Measurements from ENCODE around the gene CADPS. TPM values are rescaled to one million over a fixed set of nuclear protein-coding genes. Genes with fewer than 3 reads are reported as not detected.

The CADPS gene
- polyA plus RNA-seq, 1 of the 3 experiments (the other 2 are of a cell fraction): 5.8 TPM

DNA sequence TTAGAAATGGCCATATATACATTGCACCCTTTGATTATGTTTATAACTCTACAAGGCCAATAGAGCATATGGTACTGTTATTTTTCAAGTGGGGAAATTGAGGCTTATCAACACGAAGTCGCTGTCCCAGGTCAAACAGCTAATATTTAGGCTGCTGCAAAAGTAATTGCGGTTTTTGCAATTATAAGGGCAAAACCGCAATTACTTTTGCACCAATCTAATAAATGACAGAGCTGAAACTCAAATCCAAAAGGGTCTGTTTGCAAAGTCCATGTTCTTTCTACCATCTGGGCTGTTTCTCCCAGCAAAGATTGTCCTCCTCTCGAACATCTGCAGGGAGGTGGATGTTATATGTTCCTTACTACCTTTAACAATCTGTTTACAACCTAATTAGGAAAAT, 147.2 kb downstream of the CADPS start:
- Histone ChIP-seq H3K79me2 (ENCODE audit: insufficient read depth) (no peaks in the 10 kb centered on the region), H3K9ac (peak overlapping the region; percentile 9; the same call in 1 of the 2 replicates), H3K27ac (ENCODE audit: low read depth in 2 of 2, low read length in 1 of 2) (peak overlapping the region in 1 of 2 experiments; percentile 84; a peak in 2 of 4 replicates), H3F3A (replicated peaks; ENCODE audit: insufficient read depth) (peaks cover 23% of the 10 kb centered on the region), H3K9me3 (no peaks in the 10 kb centered on the region), H3K27me3 (ENCODE audit: insufficient read depth) (no peaks in the 10 kb centered on the region), H3K4me2 (peak overlapping the region; percentile 27; the same call in 1 of the 2 replicates), H4K20me1 (ENCODE audit: insufficient read depth) (no peaks in the 10 kb centered on the region), H3K9me2 (no peaks in the 10 kb centered on the region), H3K36me3 (replicated peaks in 1 of 2; ENCODE audit: control insufficient read depth in 1 of 2, insufficient read depth in 2 of 2, low read length in 1 of 2) (no peaks in the 10 kb centered on the region), H3K4me3 (ENCODE audit: low read depth in 2 of 2, low read length in 1 of 2) (no peak overlapping the region), H3K4me1 (ENCODE audit: control insufficient read depth in 1 of 2, insufficient read depth in 2 of 2, low read depth in 1 of 2, low read length in 1 of 2) (peaks cover 10 to 30% of the 10 kb centered on the region in 2 experiments; a peak in 3 of 4 replicates), H2AFZ (ENCODE audit: low read depth) (peak overlapping the region; percentile 7; the same call in 1 of the 2 replicates)
- POLR2A ChIA-PET: no interaction called here
- CTCF ChIA-PET: no interaction called here
- no peak for DNase-seq
- TF ChIP-seq TCF12 (IDR thresholded peaks at IDR 0.05): no peak
- TF ChIP-seq GATA2 (CRISPR knock-in tag; IDR thresholded peaks at IDR 0.05): no peak
- TF ChIP-seq SMC3 (IDR thresholded peaks at IDR 0.05; ENCODE audit: low read depth, low read length): no peak
- TF ChIP-seq, protein P1, sequence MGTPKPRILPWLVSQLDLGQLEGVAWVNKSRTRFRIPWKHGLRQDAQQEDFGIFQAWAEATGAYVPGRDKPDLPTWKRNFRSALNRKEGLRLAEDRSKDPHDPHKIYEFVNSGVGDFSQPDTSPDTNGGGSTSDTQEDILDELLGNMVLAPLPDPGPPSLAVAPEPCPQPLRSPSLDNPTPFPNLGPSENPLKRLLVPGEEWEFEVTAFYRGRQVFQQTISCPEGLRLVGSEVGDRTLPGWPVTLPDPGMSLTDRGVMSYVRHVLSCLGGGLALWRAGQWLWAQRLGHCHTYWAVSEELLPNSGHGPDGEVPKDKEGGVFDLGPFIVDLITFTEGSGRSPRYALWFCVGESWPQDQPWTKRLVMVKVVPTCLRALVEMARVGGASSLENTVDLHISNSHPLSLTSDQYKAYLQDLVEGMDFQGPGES (IDR thresholded peaks at IDR 0.05; ENCODE audit: low read depth, low read length): no peak
- no peak for TF ChIP-seq NFIC (IDR thresholded peaks at IDR 0.05; ENCODE audit: borderline replicate concordance)
- TF ChIP-seq, protein P2, sequence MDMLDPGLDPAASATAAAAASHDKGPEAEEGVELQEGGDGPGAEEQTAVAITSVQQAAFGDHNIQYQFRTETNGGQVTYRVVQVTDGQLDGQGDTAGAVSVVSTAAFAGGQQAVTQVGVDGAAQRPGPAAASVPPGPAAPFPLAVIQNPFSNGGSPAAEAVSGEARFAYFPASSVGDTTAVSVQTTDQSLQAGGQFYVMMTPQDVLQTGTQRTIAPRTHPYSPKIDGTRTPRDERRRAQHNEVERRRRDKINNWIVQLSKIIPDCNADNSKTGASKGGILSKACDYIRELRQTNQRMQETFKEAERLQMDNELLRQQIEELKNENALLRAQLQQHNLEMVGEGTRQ (IDR thresholded peaks at IDR 0.05; ENCODE audit: borderline replicate concordance, low read depth, low read length): no peak
- TF ChIP-seq, protein P3, sequence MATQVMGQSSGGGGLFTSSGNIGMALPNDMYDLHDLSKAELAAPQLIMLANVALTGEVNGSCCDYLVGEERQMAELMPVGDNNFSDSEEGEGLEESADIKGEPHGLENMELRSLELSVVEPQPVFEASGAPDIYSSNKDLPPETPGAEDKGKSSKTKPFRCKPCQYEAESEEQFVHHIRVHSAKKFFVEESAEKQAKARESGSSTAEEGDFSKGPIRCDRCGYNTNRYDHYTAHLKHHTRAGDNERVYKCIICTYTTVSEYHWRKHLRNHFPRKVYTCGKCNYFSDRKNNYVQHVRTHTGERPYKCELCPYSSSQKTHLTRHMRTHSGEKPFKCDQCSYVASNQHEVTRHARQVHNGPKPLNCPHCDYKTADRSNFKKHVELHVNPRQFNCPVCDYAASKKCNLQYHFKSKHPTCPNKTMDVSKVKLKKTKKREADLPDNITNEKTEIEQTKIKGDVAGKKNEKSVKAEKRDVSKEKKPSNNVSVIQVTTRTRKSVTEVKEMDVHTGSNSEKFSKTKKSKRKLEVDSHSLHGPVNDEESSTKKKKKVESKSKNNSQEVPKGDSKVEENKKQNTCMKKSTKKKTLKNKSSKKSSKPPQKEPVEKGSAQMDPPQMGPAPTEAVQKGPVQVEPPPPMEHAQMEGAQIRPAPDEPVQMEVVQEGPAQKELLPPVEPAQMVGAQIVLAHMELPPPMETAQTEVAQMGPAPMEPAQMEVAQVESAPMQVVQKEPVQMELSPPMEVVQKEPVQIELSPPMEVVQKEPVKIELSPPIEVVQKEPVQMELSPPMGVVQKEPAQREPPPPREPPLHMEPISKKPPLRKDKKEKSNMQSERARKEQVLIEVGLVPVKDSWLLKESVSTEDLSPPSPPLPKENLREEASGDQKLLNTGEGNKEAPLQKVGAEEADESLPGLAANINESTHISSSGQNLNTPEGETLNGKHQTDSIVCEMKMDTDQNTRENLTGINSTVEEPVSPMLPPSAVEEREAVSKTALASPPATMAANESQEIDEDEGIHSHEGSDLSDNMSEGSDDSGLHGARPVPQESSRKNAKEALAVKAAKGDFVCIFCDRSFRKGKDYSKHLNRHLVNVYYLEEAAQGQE (IDR thresholded peaks at IDR 0.05; ENCODE audit: low read depth, low read length): no peak
- no peak for TF ChIP-seq TAF1 (IDR thresholded peaks at IDR 0.05; ENCODE audit: borderline replicate concordance, low read depth, low read length)
- TF ChIP-seq CHD2 (IDR thresholded peaks at IDR 0.05; ENCODE audit: low read length, partially characterized antibody): no peak
- TF ChIP-seq MEF2A (IDR thresholded peaks at IDR 0.05; ENCODE audit: borderline replicate concordance, low read depth): no peak
- TF ChIP-seq FOXJ3 (CRISPR knock-in tag; IDR thresholded peaks at IDR 0.05): no peak
- no peak for TF ChIP-seq SIN3A (IDR thresholded peaks at IDR 0.05; ENCODE audit: borderline replicate concordance, low read depth, low read length)
- no peak for TF ChIP-seq NRF1 (IDR thresholded peaks at IDR 0.05; ENCODE audit: low read depth, low read length)
- TF ChIP-seq, protein P4, sequence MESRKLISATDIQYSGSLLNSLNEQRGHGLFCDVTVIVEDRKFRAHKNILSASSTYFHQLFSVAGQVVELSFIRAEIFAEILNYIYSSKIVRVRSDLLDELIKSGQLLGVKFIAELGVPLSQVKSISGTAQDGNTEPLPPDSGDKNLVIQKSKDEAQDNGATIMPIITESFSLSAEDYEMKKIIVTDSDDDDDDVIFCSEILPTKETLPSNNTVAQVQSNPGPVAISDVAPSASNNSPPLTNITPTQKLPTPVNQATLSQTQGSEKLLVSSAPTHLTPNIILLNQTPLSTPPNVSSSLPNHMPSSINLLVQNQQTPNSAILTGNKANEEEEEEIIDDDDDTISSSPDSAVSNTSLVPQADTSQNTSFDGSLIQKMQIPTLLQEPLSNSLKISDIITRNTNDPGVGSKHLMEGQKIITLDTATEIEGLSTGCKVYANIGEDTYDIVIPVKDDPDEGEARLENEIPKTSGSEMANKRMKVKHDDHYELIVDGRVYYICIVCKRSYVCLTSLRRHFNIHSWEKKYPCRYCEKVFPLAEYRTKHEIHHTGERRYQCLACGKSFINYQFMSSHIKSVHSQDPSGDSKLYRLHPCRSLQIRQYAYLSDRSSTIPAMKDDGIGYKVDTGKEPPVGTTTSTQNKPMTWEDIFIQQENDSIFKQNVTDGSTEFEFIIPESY (IDR thresholded peaks at IDR 0.05; ENCODE audit: borderline replicate concordance, low read depth): no peak
- TF ChIP-seq FOSL2 (IDR thresholded peaks at IDR 0.05; ENCODE audit: borderline replicate concordance, low read depth): no peak
- TF ChIP-seq, protein P5, sequence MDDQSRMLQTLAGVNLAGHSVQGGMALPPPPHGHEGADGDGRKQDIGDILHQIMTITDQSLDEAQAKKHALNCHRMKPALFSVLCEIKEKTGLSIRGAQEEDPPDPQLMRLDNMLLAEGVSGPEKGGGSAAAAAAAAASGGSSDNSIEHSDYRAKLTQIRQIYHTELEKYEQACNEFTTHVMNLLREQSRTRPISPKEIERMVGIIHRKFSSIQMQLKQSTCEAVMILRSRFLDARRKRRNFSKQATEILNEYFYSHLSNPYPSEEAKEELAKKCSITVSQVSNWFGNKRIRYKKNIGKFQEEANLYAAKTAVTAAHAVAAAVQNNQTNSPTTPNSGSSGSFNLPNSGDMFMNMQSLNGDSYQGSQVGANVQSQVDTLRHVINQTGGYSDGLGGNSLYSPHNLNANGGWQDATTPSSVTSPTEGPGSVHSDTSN (IDR thresholded peaks at IDR 0.05): no peak
- no peak for TF ChIP-seq ELF1 (IDR thresholded peaks at IDR 0.05)
- no peak for TF ChIP-seq FOXM1 (IDR thresholded peaks at IDR 0.05; ENCODE audit: low read depth)
- TF ChIP-seq YY1 (IDR thresholded peaks at IDR 0.05; ENCODE audit: low read depth): no peak
- WGBS (ENCODE audit: low lambda C conversion rate): 62% methylated on average over 5 of the region's 5 CpGs

All from SK-N-SH (cell line).